Measurements from ENCODE around the gene PDZK1.

GRCh38 chr1:145747398-145748247 lies 40.5 kb upstream of the PDZK1 start:
- TF ChIP-seq RAD21 (conservative IDR thresholded peaks at IDR 0.05) (no peak), CTCF (IDR thresholded peaks at IDR 0.05; ENCODE audit: poor library complexity, severe bottlenecking) (no peak), POLR2AphosphoS5 (IDR thresholded peaks at IDR 0.05) (no peak), SMC3 (conservative IDR thresholded peaks at IDR 0.05; ENCODE audit: poor library complexity) (no peak)
